ENCODE results near the gene UBL7.

The UBL7 gene

GRCh38 chr15:74408385-74408784 lies 52.6 kb downstream of the UBL7 start:
- DNase-seq (ENCODE audit: low read depth): no peak

- DNase-seq (ENCODE audit: low read depth): no peak
Measured at GRCh38 chr15:74406992-74407705, 53.8 kb downstream of the UBL7 start.

- no peak for DNase-seq (ENCODE audit: low read depth)
Measured at GRCh38 chr15:74406517-74406916, 54.4 kb downstream of the UBL7 start.

GRCh38 chr15:74405823-74406222 lies 55.1 kb downstream of the UBL7 start:
- DNase-seq (ENCODE audit: low read depth): no peak

GRCh38 chr15:74403991-74404563 lies 56.9 kb downstream of the UBL7 start:
- DNase-seq (ENCODE audit: low read depth): no peak

GRCh38 chr15:74403588-74403919 lies 57.4 kb downstream of the UBL7 start:
- no peak for DNase-seq (ENCODE audit: low read depth)

- peak; percentile 69 for DNase-seq (ENCODE audit: low read depth)
Measured at GRCh38 chr15:74402873-74403587, 57.9 kb downstream of the UBL7 start.

- no peak for DNase-seq (ENCODE audit: low read depth)
Measured at GRCh38 chr15:74402337-74402841, 58.6 kb downstream of the UBL7 start.

- DNase-seq (ENCODE audit: low read depth): no peak
Measured at GRCh38 chr15:74400915-74401757, 59.8 kb downstream of the UBL7 start.

GRCh38 chr15:74400313-74400860 lies 60.6 kb downstream of the UBL7 start:
- no peak for DNase-seq (ENCODE audit: low read depth)

GRCh38 chr15:74399511-74400312 lies 61.2 kb downstream of the UBL7 start:
- no peak for DNase-seq (ENCODE audit: low read depth)

GRCh38 chr15:74399100-74399499 lies 61.9 kb downstream of the UBL7 start:
- DNase-seq (ENCODE audit: low read depth): no peak

GRCh38 chr15:74398183-74398582 lies 62.8 kb downstream of the UBL7 start:
- no peak for DNase-seq (ENCODE audit: low read depth)

GRCh38 chr15:74397239-74398068 lies 63.5 kb downstream of the UBL7 start:
- no peak for DNase-seq (ENCODE audit: low read depth)

GRCh38 chr15:74396445-74397238 lies 64.3 kb downstream of the UBL7 start:
- no peak for DNase-seq (ENCODE audit: low read depth)

GRCh38 chr15:74396146-74396438 lies 64.9 kb downstream of the UBL7 start:
- no peak for DNase-seq (ENCODE audit: low read depth)
